ENCODE results near the gene ACSL3. TPM values are rescaled to one million over a fixed set of nuclear protein-coding genes. Genes with fewer than 3 reads are reported as not detected.
"Not testable (repeated sequence)": the region's sequence is repeated elsewhere in the genome, so short reads cannot be mapped to it uniquely, and the experiment has no call there.

ACSL3 gene
- total RNA-seq, 4 donors from 2014 or later = 46.5 to 71.6 (median 52.1) TPM

GRCh38 chr2:222979484-222979883 lies 118.6 kb downstream of the ACSL3 start:
- H3K9me3 ChIP-seq = no peaks in the 10 kb centered on the region
- H3K27me3 ChIP-seq = no peaks in the 10 kb centered on the region
- no peak for ATAC-seq
- no peak overlapping the region for H3K4me3 ChIP-seq
- WGBS, 2 donors (ENCODE audit: low coverage in 1 of 2) = 69 to 81% methylated on average over 3 of the region's 3 CpGs
- TF ChIP-seq EP300 (IDR thresholded peaks at IDR 0.05) (no peak), CTCF (IDR thresholded peaks at IDR 0.05) (no peak), POLR2A (IDR thresholded peaks at IDR 0.05) (no peak), POLR2AphosphoS5 (IDR thresholded peaks at IDR 0.05) (no peak)
- H3K4me1 ChIP-seq = peaks cover 0 to 10% (median 0%) of the 10 kb centered on the region in 3 donors
- no peaks in the 10 kb centered on the region for H3K36me3 ChIP-seq
- H3K27ac ChIP-seq = no peak overlapping the region

- Histone ChIP-seq H3K36me3 (no peaks in the 10 kb centered on the region), H3K4me1 (peaks cover 0 to 28% (median 0%) of the 10 kb centered on the region in 3 donors), H3K9me3 (peaks cover 0 to 7% (median 0%) of the 10 kb centered on the region in 3 donors), H3K27me3 (no peaks in the 10 kb centered on the region), H3K27ac (no peak overlapping the region), H3K4me3 (no peak overlapping the region)
- ATAC-seq = peak; percentile 87
- 88 to 90% methylated on average over 2 to 8 of the region's 8 CpGs for WGBS, 2 donors (ENCODE audit: low coverage in 1 of 2)
- peak; percentile 30 for TF ChIP-seq POLR2AphosphoS5 (IDR thresholded peaks at IDR 0.05)
- no peak for TF ChIP-seq POLR2A (IDR thresholded peaks at IDR 0.05)
- peak in 3 of 4 experiments; percentile 53 to 71 (median 59) for TF ChIP-seq CTCF (IDR thresholded peaks at IDR 0.05)
These were observed 121.4 kb downstream of the ACSL3 start for GRCh38 chr2:222982010-222982908.

- Histone ChIP-seq H3K9me3 (peaks cover 0 to 7% (median 0%) of the 10 kb centered on the region in 3 donors), H3K4me1 (peaks cover 0 to 28% (median 0%) of the 10 kb centered on the region in 3 donors), H3K4me3 (no peak overlapping the region), H3K36me3 (no peaks in the 10 kb centered on the region), H3K27ac (no peak overlapping the region), H3K27me3 (no peaks in the 10 kb centered on the region)
- TF ChIP-seq EP300 (IDR thresholded peaks at IDR 0.05) (no peak), POLR2A (IDR thresholded peaks at IDR 0.05) (no peak), POLR2AphosphoS5 (IDR thresholded peaks at IDR 0.05) (no peak), CTCF (IDR thresholded peaks at IDR 0.05) (no peak)
- WGBS, 2 donors (ENCODE audit: low coverage in 1 of 2) = 83 to 87% methylated on average over 1 to 2 of the region's 3 CpGs
- no peak for ATAC-seq
These were observed 122.1 kb downstream of the ACSL3 start for GRCh38 chr2:222982909-222983265.

GRCh38 chr2:222984908-222985307 lies 124.1 kb downstream of the ACSL3 start:
- no peak for TF ChIP-seq POLR2AphosphoS5 (IDR thresholded peaks at IDR 0.05)
- TF ChIP-seq CTCF (IDR thresholded peaks at IDR 0.05) = no peak
- TF ChIP-seq POLR2A (IDR thresholded peaks at IDR 0.05) = no peak
- TF ChIP-seq EP300 (IDR thresholded peaks at IDR 0.05) = no peak
- H3K9me3 ChIP-seq = peaks cover 0 to 7% (median 0%) of the 10 kb centered on the region in 3 donors
- no peaks in the 10 kb centered on the region for H3K36me3 ChIP-seq
- peaks cover 0 to 28% (median 0%) of the 10 kb centered on the region in 3 donors for H3K4me1 ChIP-seq
- H3K27me3 ChIP-seq = no peaks in the 10 kb centered on the region
- WGBS, 2 donors (ENCODE audit: low coverage in 1 of 2) = 87 to 88% methylated on average over 1 to 2 of the region's 2 CpGs
- no peak for ATAC-seq
- H3K27ac ChIP-seq = peak overlapping the region in 1 of 4 donors; percentile 48
- H3K4me3 ChIP-seq = no peak overlapping the region

- no peak overlapping the region for H3K4me3 ChIP-seq
- peaks cover 7 to 36% (median 10%) of the 10 kb centered on the region in 3 donors for H3K4me1 ChIP-seq
- H3K27me3 ChIP-seq = no peaks in the 10 kb centered on the region
- no peak for TF ChIP-seq EP300 (IDR thresholded peaks at IDR 0.05)
- H3K9me3 ChIP-seq = peaks cover 0 to 7% (median 0%) of the 10 kb centered on the region in 3 donors
- no peak for ATAC-seq
- H3K36me3 ChIP-seq = no peaks in the 10 kb centered on the region
- no peak overlapping the region for H3K27ac ChIP-seq
These were observed 128.6 kb downstream of the ACSL3 start for GRCh38 chr2:222989431-222989830.

GRCh38 chr2:222990206-222990605 lies 129.4 kb downstream of the ACSL3 start:
- H3K4me1 ChIP-seq = peaks cover 14 to 43% (median 16%) of the 10 kb centered on the region in 3 donors
- WGBS, 2 donors (ENCODE audit: low coverage in 1 of 2) = 71 to 89% methylated on average over 3 of the region's 4 CpGs

More at GRCh38 chr2:222990206-222990605, 129.4 kb downstream of the ACSL3 start:
- not testable (repeated sequence) for H3K9me3 ChIP-seq, H3K4me3 ChIP-seq, H3K27ac ChIP-seq, ATAC-seq, H3K27me3 ChIP-seq, H3K36me3 ChIP-seq
